HG03575 (cell line): ENCODE results near the gene COX6A2.

Source experiments
- ATAC-seq: cut with Tn5 transposase; IDR thresholded peaks from one replicate; pipeline ENCODE4 v1.9.1; 2021; ENCODE audit not compliant: unreplicated experiment, insufficient number of reproducible peaks, low FRiP score; ENCODE audit errors: extremely low read depth

The COX6A2 gene

GRCh38 chr16:31388535-31388934, 39.6 kb downstream of the COX6A2 start:
- no peak for ATAC-seq

GRCh38 chr16:31386157-31386984, 41.8 kb downstream of the COX6A2 start:
- ATAC-seq, result no peak

- no peak for ATAC-seq
Measured at GRCh38 chr16:31385680-31386079, 42.5 kb downstream of the COX6A2 start.

GRCh38 chr16:31382485-31383161, 45.5 kb downstream of the COX6A2 start:
- ATAC-seq, result no peak

GRCh38 chr16:31380201-31380600, 48.0 kb downstream of the COX6A2 start:
- ATAC-seq, result no peak
